ENCODE measurements around the gene MYLIP.

GRCh38 chr6:16108419-16108818 lies 20.5 kb upstream of the MYLIP start:
- no peak for TF ChIP-seq EZH2 (IDR thresholded peaks at IDR 0.05; ENCODE audit: low read length, unreplicated experiment)
- no peak for TF ChIP-seq CTCF (conservative IDR thresholded peaks at IDR 0.05; ENCODE audit: low read depth, low read length)
- no peak for TF ChIP-seq EZH2phosphoT487 (IDR thresholded peaks at IDR 0.05; ENCODE audit: borderline replicate concordance, low read length)

All from PC-3 (cell line).